ENCODE data around the gene HUS1B.

Gene HUS1B

DNA sequence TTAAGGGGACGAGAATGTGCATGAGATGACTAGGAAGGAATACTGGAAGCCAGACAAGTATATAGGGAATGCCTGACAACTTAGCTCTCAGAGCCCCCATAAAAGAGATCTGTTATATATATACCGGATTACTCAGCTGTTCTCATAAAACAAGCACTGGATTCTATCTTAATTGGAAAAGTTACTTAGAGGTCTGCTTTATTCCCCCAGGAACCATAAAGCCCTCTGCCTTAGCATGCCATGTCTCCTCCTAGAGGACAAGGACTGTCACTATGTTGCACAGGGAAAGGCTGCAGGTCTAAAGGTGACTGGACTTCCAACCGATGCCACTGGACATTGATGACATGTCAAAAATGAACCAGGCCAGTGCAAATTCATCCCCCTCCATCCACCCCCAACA is 29.6 kb upstream of the HUS1B start:
- H3K27ac ChIP-seq = no peak overlapping the region
- no peak for TF ChIP-seq ZFX (IDR thresholded peaks at IDR 0.05; ENCODE audit: borderline replicate concordance)
- no peak for TF ChIP-seq CTCF (IDR thresholded peaks at IDR 0.05)

DNA sequence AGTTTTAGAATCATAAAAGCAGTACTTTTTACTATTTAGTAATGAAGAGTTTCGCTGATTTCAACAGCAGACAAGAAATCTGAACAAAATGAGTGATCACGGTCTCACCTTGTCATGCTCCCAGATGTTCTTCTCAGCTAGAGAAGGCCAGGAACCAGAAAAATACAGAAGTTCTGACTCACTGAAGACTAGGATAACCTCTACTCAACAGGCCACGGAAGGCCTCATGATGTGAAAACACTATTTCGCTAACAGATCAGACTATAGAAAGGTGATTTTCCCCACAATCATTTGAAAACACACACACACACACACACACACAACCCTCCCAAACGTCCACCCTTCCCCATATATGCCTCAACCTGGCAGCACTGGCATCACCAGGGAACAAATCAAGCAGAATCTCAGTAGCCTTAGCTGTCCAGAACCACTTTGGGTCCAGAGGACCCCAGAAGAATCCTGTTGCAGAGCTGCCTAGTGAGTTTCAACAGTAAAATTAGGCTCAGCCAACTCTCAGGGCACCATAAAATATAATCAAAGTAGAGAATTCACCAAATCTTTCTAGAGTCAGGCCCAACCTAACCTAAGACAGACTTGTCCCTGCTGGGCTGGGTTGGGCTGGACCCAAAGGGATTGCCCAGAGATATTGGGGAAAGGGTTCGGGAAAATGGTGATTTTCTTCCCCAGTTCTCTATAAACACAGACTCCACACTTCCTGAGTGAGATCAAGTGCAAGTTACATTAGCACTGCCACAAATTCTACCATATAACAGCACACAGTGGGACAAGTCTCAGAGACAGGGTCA is 28.1 kb upstream of the HUS1B start:
- no peak overlapping the region for H3K27ac ChIP-seq

GRCh38 chr6:683742-684440 is 27.0 kb upstream of the HUS1B start:
- H3K27ac ChIP-seq = no peak overlapping the region
- TF ChIP-seq CTCF (IDR thresholded peaks at IDR 0.05) (no peak), ZFX (IDR thresholded peaks at IDR 0.05; ENCODE audit: borderline replicate concordance) (no peak)

More for the DNA sequence above, 28.1 kb upstream of the HUS1B start:
- TF ChIP-seq ZFX (IDR thresholded peaks at IDR 0.05; ENCODE audit: borderline replicate concordance) (no peak), CTCF (IDR thresholded peaks at IDR 0.05) (no peak)

DNA sequence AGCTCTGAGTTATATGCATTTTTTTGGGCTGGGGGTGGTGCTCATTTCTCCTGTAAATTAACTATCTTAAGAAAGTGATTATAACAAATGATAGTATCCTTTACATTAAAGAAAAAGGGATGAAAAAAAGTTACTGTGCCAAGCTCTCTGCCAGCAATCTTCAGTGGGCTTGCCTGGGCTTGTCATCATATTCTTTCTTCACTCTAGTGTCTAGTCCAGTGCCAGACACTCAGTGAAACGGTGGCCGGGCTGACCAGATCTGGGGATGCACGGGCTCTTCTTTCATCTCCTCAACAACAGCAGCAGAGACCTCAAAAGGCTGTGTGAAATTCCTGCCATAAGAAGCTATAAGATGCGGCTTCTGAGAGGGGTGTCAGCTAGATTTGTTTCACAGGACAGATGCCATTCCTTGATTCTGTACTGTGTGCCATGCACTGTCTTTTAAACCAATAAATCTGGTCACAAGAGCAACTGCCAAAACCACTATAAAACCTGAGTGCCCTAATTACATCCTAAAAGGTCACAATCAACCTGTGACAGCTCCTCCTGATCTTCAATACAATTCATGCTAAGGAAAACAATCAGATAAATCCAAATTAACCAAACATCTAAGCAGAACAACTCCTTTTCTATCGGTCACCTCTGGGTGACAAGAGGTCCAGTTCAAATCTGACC is 23.9 kb upstream of the HUS1B start:
- no peak for TF ChIP-seq CTCF (IDR thresholded peaks at IDR 0.05)
- no peak for TF ChIP-seq ZFX (IDR thresholded peaks at IDR 0.05; ENCODE audit: borderline replicate concordance)
- H3K27ac ChIP-seq = no peak overlapping the region

DNA sequence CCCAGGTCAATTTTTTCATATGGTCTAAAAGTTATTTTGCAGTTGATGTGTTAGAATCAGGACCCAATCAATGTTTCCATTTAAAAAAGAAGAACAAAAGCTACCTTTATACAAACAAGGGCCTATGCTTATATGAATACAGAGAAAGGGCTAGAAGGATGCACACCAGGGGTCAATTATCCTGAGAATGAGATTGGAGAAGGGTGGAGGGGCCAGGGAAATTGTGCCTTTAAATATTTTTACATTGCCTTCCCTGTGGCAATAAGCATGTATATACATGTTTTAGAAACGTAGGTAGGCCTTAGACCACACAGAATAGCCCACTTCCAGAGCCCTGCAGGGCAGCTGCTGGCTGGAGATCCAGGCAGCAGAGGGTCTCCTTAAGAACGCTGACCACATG is 23.4 kb upstream of the HUS1B start:
- no peak for TF ChIP-seq ZFX (IDR thresholded peaks at IDR 0.05; ENCODE audit: borderline replicate concordance)
- TF ChIP-seq CTCF (IDR thresholded peaks at IDR 0.05) = no peak
- H3K27ac ChIP-seq = no peak overlapping the region

DNA sequence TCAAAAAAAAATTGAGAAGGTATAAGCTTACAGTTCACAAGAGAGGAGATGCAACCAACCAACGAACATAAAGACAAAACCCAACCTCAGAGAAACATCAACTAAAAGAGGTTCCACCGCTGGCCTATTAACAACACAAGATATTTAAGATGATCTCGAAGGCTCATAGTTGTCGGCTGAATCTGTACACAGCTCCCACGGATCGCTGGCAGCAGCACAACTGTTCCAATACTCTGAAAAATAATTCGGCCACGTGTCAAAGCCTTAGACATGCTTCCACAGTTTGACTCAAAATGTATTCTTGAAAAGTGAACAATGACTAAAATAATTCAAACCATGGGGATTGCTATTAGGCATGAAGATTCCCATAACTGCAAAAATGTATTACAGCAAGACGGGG is 22.4 kb upstream of the HUS1B start:
- TF ChIP-seq ZFX (IDR thresholded peaks at IDR 0.05; ENCODE audit: borderline replicate concordance) = no peak
- TF ChIP-seq CTCF (IDR thresholded peaks at IDR 0.05) = no peak
- H3K27ac ChIP-seq = no peak overlapping the region
